IPS-18a (cell line): Measurements from ENCODE around the gene MACROD2.

Source experiments
- H3K27ac ChIP-seq: one replicate; pipeline ENCODE4 v1.5.1; 2013; ENCODE audit warnings: low read length
- H3K27me3 ChIP-seq: one replicate; pipeline ENCODE4 v1.6.1; 2013; ENCODE audit warnings: mild to moderate bottlenecking, low read length; ENCODE audit not compliant: control insufficient read depth, insufficient read depth
- H3K36me3 ChIP-seq: one replicate; pipeline ENCODE4 v1.6.1; 2013; ENCODE audit warnings: low read depth, low read length; ENCODE audit not compliant: control insufficient read depth
- H3K4me1 ChIP-seq: one replicate; pipeline ENCODE4 v1.6.1; 2013; ENCODE audit warnings: low read depth, low read length; ENCODE audit not compliant: control insufficient read depth
- H3K4me3 ChIP-seq: one replicate; pipeline ENCODE4 v1.5.1; 2013; ENCODE audit warnings: low read length
- H3K9ac ChIP-seq: one replicate; pipeline ENCODE4 v1.6.1; 2013; ENCODE audit warnings: mild to moderate bottlenecking, low read length, moderate library complexity
- H3K9me3 ChIP-seq: one replicate; pipeline ENCODE4 v1.6.1; 2013; ENCODE audit warnings: low read depth, low read length; ENCODE audit not compliant: control insufficient read depth

MACROD2 gene

GRCh38 chr20:15865553-15865952 is 1870.2 kb downstream of the MACROD2 start:
- Histone ChIP-seq H3K4me1 (no peaks in the 10 kb centered on the region), H3K9ac (no peak overlapping the region)

GRCh38 chr20:15866916-15867730 is 1871.8 kb downstream of the MACROD2 start:
- H3K4me3 ChIP-seq: no peak overlapping the region
- H3K4me1 ChIP-seq: no peaks in the 10 kb centered on the region
- H3K9me3 ChIP-seq: no peaks in the 10 kb centered on the region
- no peak overlapping the region for H3K9ac ChIP-seq
- H3K27ac ChIP-seq: no peak overlapping the region
- H3K27me3 ChIP-seq: no peaks in the 10 kb centered on the region
- H3K36me3 ChIP-seq: no peaks in the 10 kb centered on the region

More at GRCh38 chr20:15865553-15865952, 1870.2 kb downstream of the MACROD2 start:
- no peaks in the 10 kb centered on the region for H3K9me3 ChIP-seq
- H3K36me3 ChIP-seq: no peaks in the 10 kb centered on the region
- no peaks in the 10 kb centered on the region for H3K27me3 ChIP-seq
- H3K4me3 ChIP-seq: no peak overlapping the region
- no peak overlapping the region for H3K27ac ChIP-seq

DNA sequence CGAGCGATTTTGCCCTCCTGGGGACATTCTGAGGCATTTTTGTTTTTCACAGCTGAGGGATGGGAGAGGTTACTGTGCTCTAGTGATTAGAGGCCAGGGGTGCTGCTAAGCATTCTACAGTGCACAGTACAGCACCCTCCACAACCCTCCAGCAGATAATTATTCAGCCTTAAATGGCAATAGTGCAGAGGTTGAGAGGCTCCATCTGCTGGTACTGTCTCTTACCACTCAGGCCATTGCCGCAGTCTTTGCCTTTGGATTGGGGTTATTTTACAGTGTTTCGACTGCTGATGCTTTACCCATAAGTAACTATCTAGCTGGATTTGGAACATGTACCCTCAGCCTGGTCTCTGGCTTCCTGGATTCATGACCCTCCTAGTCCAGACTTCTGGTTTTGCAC is 1872.6 kb downstream of the MACROD2 start:
- Histone ChIP-seq H3K4me1 (no peaks in the 10 kb centered on the region), H3K9ac (no peak overlapping the region), H3K9me3 (no peaks in the 10 kb centered on the region), H3K27me3 (no peaks in the 10 kb centered on the region), H3K4me3 (no peak overlapping the region), H3K36me3 (no peaks in the 10 kb centered on the region), H3K27ac (no peak overlapping the region)

DNA sequence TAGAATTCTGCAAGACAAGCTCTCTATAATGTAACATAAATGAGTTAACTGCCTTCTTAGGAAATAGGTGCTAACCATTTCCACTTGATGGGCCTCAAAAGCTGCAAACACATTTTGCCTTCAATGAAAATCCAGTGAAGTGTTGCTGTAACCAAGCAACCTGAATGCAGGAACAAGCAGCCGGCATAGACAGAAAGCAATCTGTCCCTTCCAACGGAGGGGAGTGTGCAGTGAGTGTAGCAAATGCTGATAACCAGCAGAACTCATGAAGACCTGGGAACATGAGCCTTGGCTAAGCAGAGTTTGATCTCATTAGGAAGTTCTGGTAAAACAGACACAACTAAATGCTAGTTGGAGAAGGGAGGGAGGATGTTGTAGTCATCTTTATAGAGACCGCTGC is 1880.1 kb downstream of the MACROD2 start:
- H3K27ac ChIP-seq: no peak overlapping the region
- H3K4me1 ChIP-seq: no peaks in the 10 kb centered on the region
- no peak overlapping the region for H3K4me3 ChIP-seq
- no peaks in the 10 kb centered on the region for H3K36me3 ChIP-seq
- no peaks in the 10 kb centered on the region for H3K9me3 ChIP-seq
- H3K27me3 ChIP-seq: no peaks in the 10 kb centered on the region
- H3K9ac ChIP-seq: no peak overlapping the region

DNA sequence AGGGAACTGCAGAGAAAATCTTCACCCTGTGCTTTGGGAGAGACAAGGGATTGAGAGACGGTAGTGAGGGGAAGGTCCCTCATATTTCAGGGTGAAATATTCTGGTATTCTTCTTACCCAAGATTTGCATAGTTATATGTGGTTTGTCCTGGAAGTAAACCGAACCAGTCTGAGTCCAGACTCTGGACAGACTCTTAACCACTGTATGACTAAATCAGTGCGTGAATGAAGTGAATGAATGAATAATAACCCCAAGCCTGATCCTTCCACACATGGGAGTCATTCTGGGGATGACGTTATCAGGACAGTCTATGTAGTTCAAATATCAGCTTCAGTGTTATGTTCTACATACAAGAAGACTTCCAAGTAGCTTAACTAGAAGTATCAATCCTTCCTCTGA is 1887.2 kb downstream of the MACROD2 start:
- no peak overlapping the region for H3K4me3 ChIP-seq
- H3K9ac ChIP-seq: no peak overlapping the region
- H3K27ac ChIP-seq: no peak overlapping the region
- no peaks in the 10 kb centered on the region for H3K4me1 ChIP-seq
- no peaks in the 10 kb centered on the region for H3K27me3 ChIP-seq
- H3K9me3 ChIP-seq: peaks cover 8% of the 10 kb centered on the region
- H3K36me3 ChIP-seq: no peaks in the 10 kb centered on the region

- H3K9ac ChIP-seq: no peak overlapping the region
- H3K27me3 ChIP-seq: no peaks in the 10 kb centered on the region
- H3K27ac ChIP-seq: no peak overlapping the region
- no peak overlapping the region for H3K4me3 ChIP-seq
- peaks cover 19% of the 10 kb centered on the region for H3K4me1 ChIP-seq
- H3K36me3 ChIP-seq: no peaks in the 10 kb centered on the region
- H3K9me3 ChIP-seq: peaks cover 8% of the 10 kb centered on the region
These were observed 1890.9 kb downstream of the MACROD2 start for GRCh38 chr20:15886250-15886649.

GRCh38 chr20:15887387-15887786 is 1892.1 kb downstream of the MACROD2 start:
- no peaks in the 10 kb centered on the region for H3K27me3 ChIP-seq
- H3K4me1 ChIP-seq: peaks cover 19% of the 10 kb centered on the region
- no peaks in the 10 kb centered on the region for H3K36me3 ChIP-seq
- peaks cover 8% of the 10 kb centered on the region for H3K9me3 ChIP-seq
- no peak overlapping the region for H3K4me3 ChIP-seq
- no peak overlapping the region for H3K27ac ChIP-seq
- H3K9ac ChIP-seq: no peak overlapping the region

- H3K4me3 ChIP-seq: no peak overlapping the region
- no peak overlapping the region for H3K27ac ChIP-seq
- no peak overlapping the region for H3K9ac ChIP-seq
- H3K36me3 ChIP-seq: no peaks in the 10 kb centered on the region
- peaks cover 19% of the 10 kb centered on the region for H3K4me1 ChIP-seq
- no peaks in the 10 kb centered on the region for H3K27me3 ChIP-seq
- peaks cover 8% of the 10 kb centered on the region for H3K9me3 ChIP-seq
These were observed 1893.7 kb downstream of the MACROD2 start for GRCh38 chr20:15889061-15889460.

GRCh38 chr20:15889514-15890256 is 1894.4 kb downstream of the MACROD2 start:
- peaks cover 8% of the 10 kb centered on the region for H3K9me3 ChIP-seq

GRCh38 chr20:15890407-15890982 is 1895.2 kb downstream of the MACROD2 start:
- H3K36me3 ChIP-seq: no peaks in the 10 kb centered on the region
- no peak overlapping the region for H3K9ac ChIP-seq
- H3K9me3 ChIP-seq: peaks cover 8% of the 10 kb centered on the region
- H3K27ac ChIP-seq: no peak overlapping the region
- H3K27me3 ChIP-seq: no peaks in the 10 kb centered on the region
- H3K4me1 ChIP-seq: peaks cover 19% of the 10 kb centered on the region
- no peak overlapping the region for H3K4me3 ChIP-seq

More at GRCh38 chr20:15889514-15890256, 1894.4 kb downstream of the MACROD2 start:
- Histone ChIP-seq H3K36me3 (no peaks in the 10 kb centered on the region), H3K9ac (no peak overlapping the region), H3K4me1 (peaks cover 19% of the 10 kb centered on the region), H3K27ac (no peak overlapping the region), H3K27me3 (no peaks in the 10 kb centered on the region), H3K4me3 (no peak overlapping the region)

- H3K27ac ChIP-seq: no peak overlapping the region
- no peak overlapping the region for H3K4me3 ChIP-seq
- H3K9me3 ChIP-seq: no peaks in the 10 kb centered on the region
- H3K36me3 ChIP-seq: no peaks in the 10 kb centered on the region
- H3K9ac ChIP-seq: no peak overlapping the region
- peaks cover 5% of the 10 kb centered on the region for H3K4me1 ChIP-seq
- no peaks in the 10 kb centered on the region for H3K27me3 ChIP-seq
These were observed 1899.8 kb downstream of the MACROD2 start for GRCh38 chr20:15895126-15895525.
